Pancreas (tissue), 10 donors: Measurements from ENCODE around the gene OR2T5. TPM values are rescaled to one million over a fixed set of nuclear protein-coding genes. Genes with fewer than 3 reads are reported as not detected.
A peak's percentile ranks its signal among the peaks of the same experiment; 100 is the strongest.
"Not testable (repeated sequence)": the region's sequence is repeated elsewhere in the genome, so short reads cannot be mapped to it uniquely, and the experiment has no call there.

Experiments
- ATAC-seq, 4 donors: fragments of 200-7000 bp; cut with Tn5 transposase; one replicate each; pipeline versions ENCODE4 v1.8.0 to v1.9.1; 2020; ENCODE audit warnings: mild to moderate bottlenecking in 4 of 4, moderate library complexity in 4 of 4
- DNase-seq, 6 donors: peaks; one replicate each; pipeline ENCODE4 v3.0.0-alpha.2; 2020
- FAIRE-seq: peaks from 2 replicates; lab custom pipeline; 2012; peaks lifted over from hg19 to GRCh38; lab: Jason Lieb, UNC
- H3K27ac ChIP-seq, 4 donors: fragments of 200-600 bp; sonication (generic); 1 replicate in 3 of 4; 2 replicates in 1 of 4; pipeline versions ENCODE4 v1.5.0 to v1.8.0; 2020
- H3K27me3 ChIP-seq, 4 donors: fragments of 200-600 bp; one replicate each; pipeline ENCODE4 v1.8.0; 2021
- H3K36me3 ChIP-seq, 3 donors: fragments of 200-600 bp; sonication (generic) in 1 of 3; one replicate each; pipeline versions ENCODE4 v1.5.0 to v1.8.0; 2020 to 2021
- H3K4me1 ChIP-seq, 3 donors: fragments of 200-600 bp; one replicate each; pipeline ENCODE4 v1.8.0; 2021
- H3K4me3 ChIP-seq, 4 donors: fragments of 200-600 bp; sonication (generic) in 2 of 4; one replicate each; pipeline versions ENCODE4 v1.5.0 to v1.8.0; 2020 to 2021
- H3K9me3 ChIP-seq, 4 donors: fragments of 200-600 bp; one replicate each; pipeline ENCODE4 v1.8.0; 2021
- CTCF ChIP-seq, 4 donors: fragments of 200-600 bp; sonication (generic) in 3 of 4; IDR thresholded peaks; one replicate each; pipeline versions ENCODE4 v1.5.0 to v1.8.0; 2021; ENCODE audit warnings: antibody characterized with exemption in 4 of 4
- WGBS, 2 donors: extraction: QIAGEN DNeasy Blood & Tissue Kit; methylation state at CpG; one replicate each; pipeline ENCODE4 v1.1.7; 2013; 5-methylcytosine and 5-hydroxymethylcytosine counted together
- intact Hi-C, 3 donors: fragments of 100-400 bp; cut with DNase I; formaldehyde crosslinking; loops; one replicate each; pipeline versions ENCODE4 v1.11.1 to v1.14.2; 2022
- polyA plus RNA-seq, 2 donors: library from polyadenylated mRNA; stranded (reverse); fragments of 200-250 nt; gene quantifications; one replicate each; pipeline ENCODE4 v1.2.3, GENCODE V29; 2013
- total RNA-seq, 6 donors: library from RNA; stranded (reverse); fragmentation: NEBNext Ultra II Directional in 4 of 6; extraction: Animal tissue kit (Norgen Biotek cat#: 25700) in 4 of 6; gene quantifications; one replicate each; pipeline versions ENCODE4 v1.2.1 to v1.2.4, GENCODE V29; 2021 to 2023
- donor health status: healthy with polysubstance abuse.
- donor health status: DM: no; HTN: no; CAD: no; lungs with moderate emphysema.
- donor health status: DM: no; HTN: no; CAD: no.
- donor health status: control.
- donor health status: control.
- donor health status: Bipolar disorder and iron deficiency.
- donor health status: DM: yes; HTN: yes; CAD: no.
- donor health status: DM: no; HTN: no; CAD: no.
- donor health status: DM: no; HTN: no; CAD: no.
- donor health status: DM: yes; HTN: yes; CAD: no.

The OR2T5 gene
- total and polyA plus RNA-seq, 8 donors, result not detected

GRCh38 chr1:248456635-248457034 is 31.8 kb upstream of the OR2T5 start:
- FAIRE-seq, H3K4me1 ChIP-seq, H3K4me3 ChIP-seq, DNase-seq, H3K9me3 ChIP-seq, intact Hi-C loops, H3K27ac ChIP-seq, H3K36me3 ChIP-seq, H3K27me3 ChIP-seq: not testable (repeated sequence)
- no CpG with 5 or more reads among the region's 2 CpGs for WGBS, 2 donors
- ATAC-seq, result peak in 1 of 4 donors; percentile 56

- WGBS, 2 donors, result 49 to 70% methylated on average over 7 of the region's 7 CpGs
- H3K27me3 ChIP-seq, ATAC-seq, intact Hi-C loops, H3K27ac ChIP-seq, FAIRE-seq, H3K4me1 ChIP-seq, DNase-seq, H3K36me3 ChIP-seq, H3K4me3 ChIP-seq, H3K9me3 ChIP-seq: not testable (repeated sequence)
Observed at GRCh38 chr1:248459117-248459516, 29.3 kb upstream of the OR2T5 start.

- no peak for FAIRE-seq
- intact Hi-C loops, result no loop called here
- WGBS, 2 donors, result 63 to 73% methylated on average over 4 of the region's 4 CpGs
- ATAC-seq, result no peak
- Histone ChIP-seq H3K4me1 (no peaks in the 10 kb centered on the region), H3K27ac (no peak overlapping the region), H3K36me3 (no peaks in the 10 kb centered on the region), H3K4me3 (no peak overlapping the region), H3K27me3 (no peaks in the 10 kb centered on the region), H3K9me3 (no peaks in the 10 kb centered on the region)
- TF ChIP-seq CTCF (IDR thresholded peaks at IDR 0.05), result no peak
- DNase-seq, result no peak
Observed at GRCh38 chr1:248471154-248471553, 17.2 kb upstream of the OR2T5 start.

GRCh38 chr1:248472111-248472510 is 16.3 kb upstream of the OR2T5 start:
- WGBS, 2 donors, result 32 to 56% methylated on average over 2 of the region's 2 CpGs
- H3K4me3 ChIP-seq, DNase-seq, H3K9me3 ChIP-seq, H3K4me1 ChIP-seq, H3K27me3 ChIP-seq, H3K36me3 ChIP-seq, intact Hi-C loops, FAIRE-seq, H3K27ac ChIP-seq, ATAC-seq: not testable (repeated sequence)

GRCh38 chr1:248473051-248473450 is 15.3 kb upstream of the OR2T5 start, which contains the start of gene OR2T3:
OR2T3 (plus strand) TSS chr1:248473351; CDS start chr1:248473351, 0 bp downstream.
- 32 to 47% methylated on average over 1 of the region's 2 CpGs for WGBS, 2 donors
- H3K27ac ChIP-seq, intact Hi-C loops, H3K4me1 ChIP-seq, H3K27me3 ChIP-seq, H3K9me3 ChIP-seq, H3K4me3 ChIP-seq, DNase-seq, H3K36me3 ChIP-seq, FAIRE-seq, ATAC-seq: not testable (repeated sequence)

- H3K4me3 ChIP-seq, H3K36me3 ChIP-seq, DNase-seq, intact Hi-C loops, H3K27me3 ChIP-seq, H3K4me1 ChIP-seq, H3K27ac ChIP-seq, H3K9me3 ChIP-seq, ATAC-seq, FAIRE-seq: not testable (repeated sequence)
- WGBS, 2 donors, result no CpG with 5 or more reads among the region's 1 CpG
Observed at GRCh38 chr1:248475660-248476059, 12.7 kb upstream of the OR2T5 start.

- H3K4me3 ChIP-seq, ATAC-seq, intact Hi-C loops, H3K27me3 ChIP-seq, H3K36me3 ChIP-seq, DNase-seq, H3K9me3 ChIP-seq, H3K27ac ChIP-seq, H3K4me1 ChIP-seq, FAIRE-seq: not testable (repeated sequence)
- WGBS, 2 donors, result 40 to 59% methylated on average over 13 of the region's 13 CpGs
Observed at GRCh38 chr1:248481686-248482579, 6.5 kb upstream of the OR2T5 start.

- H3K4me1 ChIP-seq, H3K9me3 ChIP-seq, intact Hi-C loops, ATAC-seq, FAIRE-seq, H3K36me3 ChIP-seq, DNase-seq, H3K4me3 ChIP-seq, H3K27me3 ChIP-seq, H3K27ac ChIP-seq: not testable (repeated sequence)
- WGBS, 2 donors, result no CpG with 5 or more reads among the region's 5 CpGs
Observed at GRCh38 chr1:248496661-248497060, 8.3 kb downstream of the OR2T5 start.

GRCh38 chr1:248500305-248501035 is 12.1 kb downstream of the OR2T5 start:
- H3K9me3 ChIP-seq, H3K36me3 ChIP-seq, FAIRE-seq, DNase-seq, ATAC-seq, H3K4me3 ChIP-seq, H3K27me3 ChIP-seq, H3K27ac ChIP-seq, H3K4me1 ChIP-seq, intact Hi-C loops: not testable (repeated sequence)
- WGBS, 2 donors, result 53 to 67% methylated on average over 1 of the region's 2 CpGs

- H3K27ac ChIP-seq, H3K4me1 ChIP-seq, H3K36me3 ChIP-seq, DNase-seq, H3K9me3 ChIP-seq, intact Hi-C loops, H3K27me3 ChIP-seq, ATAC-seq, H3K4me3 ChIP-seq: not testable (repeated sequence)
- peak; percentile 92 for FAIRE-seq
- no CpG with 5 or more reads among the region's 2 CpGs for WGBS, 2 donors
Observed at GRCh38 chr1:248507773-248508172, 19.4 kb downstream of the OR2T5 start, which contains the start of gene OR2G6. OR2G6 (plus strand) TSS chr1:248508073; CDS start chr1:248521647, 13,574 bp downstream.

- H3K4me1 ChIP-seq, intact Hi-C loops, H3K27me3 ChIP-seq, DNase-seq, H3K4me3 ChIP-seq, ATAC-seq, H3K9me3 ChIP-seq, H3K36me3 ChIP-seq, H3K27ac ChIP-seq: not testable (repeated sequence)
- FAIRE-seq, result peak; percentile 94
Observed at GRCh38 chr1:248510217-248510616, 21.8 kb downstream of the OR2T5 start.
